ENCODE measurements around the gene CBFB. TPM values are rescaled to one million over a fixed set of nuclear protein-coding genes. Genes with fewer than 3 reads are reported as not detected.
"Not testable (repeated sequence)": the region's sequence is repeated elsewhere in the genome, so short reads cannot be mapped to it uniquely, and the experiment has no call there.

The CBFB gene
- total and polyA plus RNA-seq, 10 donors: 22.7 to 80.4 (median 58.4) TPM

DNA sequence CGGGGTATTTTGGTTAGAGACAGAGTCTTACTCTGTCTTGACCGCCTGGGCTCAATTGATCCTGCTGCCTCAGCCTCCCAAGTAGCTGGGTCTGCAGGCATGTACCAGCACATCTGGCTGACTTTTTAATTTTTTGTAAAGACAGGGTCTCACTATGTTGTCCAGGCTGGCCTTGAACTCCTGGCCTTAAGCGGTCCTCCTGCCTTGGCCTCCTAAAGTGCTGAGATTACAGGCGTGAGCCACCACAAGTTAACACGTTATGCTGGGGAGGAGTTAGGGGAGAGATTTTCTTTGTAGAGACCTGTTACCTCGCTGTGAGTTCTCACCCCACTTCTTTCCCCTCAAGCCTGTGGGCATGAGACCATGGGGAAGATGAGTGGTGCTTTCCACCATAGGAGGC is 42.4 kb upstream of the CBFB start:
- 86 to 98% (median 95%) methylated on average over 5 to 6 of the region's 6 CpGs for WGBS, 5 donors
- Histone ChIP-seq H3K4me1 (no peaks in the 10 kb centered on the region), H3K36me3 (no peaks in the 10 kb centered on the region), H3K27me3 (replicated peaks in 1 of 7) (no peaks in the 10 kb centered on the region), H3K9me3 (no peaks in the 10 kb centered on the region), H3K27ac (no peak overlapping the region), H3K4me3 (no peak overlapping the region)
- no peak for DNase-seq
- TF ChIP-seq POLR2A (IDR thresholded peaks at IDR 0.05): no peak
- TF ChIP-seq CTCF (IDR thresholded peaks at IDR 0.05 in 8 of 11, conservative IDR thresholded peaks at IDR 0.05 in 3 of 11): no peak
- no peak for TF ChIP-seq POLR2AphosphoS5 (IDR thresholded peaks at IDR 0.05)
- intact Hi-C loops (cut with DNase I; ENCODE audit: low total_unique reads): no loop called here

- H3K36me3 ChIP-seq: no peaks in the 10 kb centered on the region
- H3K27ac ChIP-seq: no peak within 1 kb of the TSS
- no peaks in the 10 kb centered on the region for H3K27me3 ChIP-seq (replicated peaks in 1 of 7)
- intact Hi-C loops (cut with DNase I; ENCODE audit: low total_unique reads): no loop called here
- no peaks in the 10 kb centered on the region for H3K9me3 ChIP-seq
- WGBS, 5 donors: 73 to 84% (median 83%) methylated on average over 10 to 11 of the region's 11 CpGs
- DNase-seq: no peak
- no peak for TF ChIP-seq POLR2AphosphoS5 (IDR thresholded peaks at IDR 0.05)
- H3K4me1 ChIP-seq: no peaks in the 10 kb centered on the region
- H3K4me3 ChIP-seq: no peak within 1 kb of the TSS
Measured at GRCh38 chr16:66988197-66988788, 40.7 kb upstream of the CBFB start, which contains the start of gene CES4A. Gene CES4A, plus strand, starts transcription at chr16:66988589. Its CDS starts 184 bp downstream, at chr16:66988773.

DNA sequence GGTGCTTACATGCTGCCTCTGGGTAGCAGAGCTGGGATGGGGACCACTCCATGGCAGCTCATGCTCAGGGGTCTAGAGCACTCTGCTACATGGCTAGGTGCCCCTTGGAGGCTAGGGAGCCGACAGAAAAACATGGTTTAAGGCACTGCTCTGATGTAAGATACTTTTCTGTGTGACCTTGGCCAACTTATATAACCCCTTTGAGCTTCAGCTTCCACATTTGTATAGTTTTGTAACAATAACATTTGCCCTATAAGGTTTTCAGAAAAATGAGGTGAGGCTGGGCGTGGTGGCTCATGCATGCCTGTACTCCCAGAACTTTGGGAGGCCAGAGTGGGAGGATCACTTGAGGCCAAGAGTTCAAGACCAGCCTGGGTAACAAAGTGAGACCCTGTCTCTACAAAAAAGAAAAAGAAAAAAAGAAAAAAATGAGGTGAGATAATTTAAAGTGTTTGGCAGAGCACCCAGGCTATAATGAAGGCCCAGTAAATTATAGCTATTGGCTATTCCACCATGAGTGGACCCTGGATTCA is 37.3 kb upstream of the CBFB start:
- intact Hi-C loops (cut with DNase I; ENCODE audit: low total_unique reads): no loop called here
- WGBS, 5 donors: 78 to 98% (median 82%) methylated on average over 2 of the region's 2 CpGs
- H3K27me3 ChIP-seq (replicated peaks in 1 of 7): no peaks in the 10 kb centered on the region
- H3K4me3 ChIP-seq: no peak overlapping the region
- H3K9me3 ChIP-seq: no peaks in the 10 kb centered on the region
- no peaks in the 10 kb centered on the region for H3K4me1 ChIP-seq
- no peaks in the 10 kb centered on the region for H3K36me3 ChIP-seq
- DNase-seq: no peak
- TF ChIP-seq CTCF (IDR thresholded peaks at IDR 0.05 in 8 of 11, conservative IDR thresholded peaks at IDR 0.05 in 3 of 11): no peak
- TF ChIP-seq POLR2AphosphoS5 (IDR thresholded peaks at IDR 0.05): no peak
- no peak for TF ChIP-seq POLR2A (IDR thresholded peaks at IDR 0.05)
- H3K27ac ChIP-seq: no peak overlapping the region

- 88 to 95% (median 92%) methylated on average over 11 to 12 of the region's 12 CpGs for whole genome bisulfite sequencing, 5 donors
- H3K27me3 ChIP-seq (replicated peaks in 1 of 7); H3K36me3 ChIP-seq; H3K4me3 ChIP-seq; H3K27ac ChIP-seq; H3K9me3 ChIP-seq; intact Hi-C loops (cut with DNase I; ENCODE audit: low total_unique reads); H3K4me1 ChIP-seq; DNase-seq: not testable (repeated sequence)
Measured at GRCh38 chr16:66993558-66993957, 35.4 kb upstream of the CBFB start.

- no peaks in the 10 kb centered on the region for H3K36me3 ChIP-seq
- H3K4me3 ChIP-seq: no peak overlapping the region
- peaks cover 0 to 12% (median 0%) of the 10 kb centered on the region in 7 donors for H3K27me3 ChIP-seq (replicated peaks in 1 of 7)
- 74 to 83% (median 80%) methylated on average over 4 to 6 of the region's 6 CpGs for WGBS, 5 donors
- peaks cover 5 to 17% (median 13%) of the 10 kb centered on the region in 6 donors for H3K4me1 ChIP-seq
- intact Hi-C loops (cut with DNase I; ENCODE audit: low total_unique reads): no loop called here
- H3K27ac ChIP-seq: no peak overlapping the region
- no peak for TF ChIP-seq CTCF (IDR thresholded peaks at IDR 0.05 in 8 of 11, conservative IDR thresholded peaks at IDR 0.05 in 3 of 11)
- H3K9me3 ChIP-seq: no peaks in the 10 kb centered on the region
- no peak for DNase-seq
Measured at GRCh38 chr16:66996324-66996982, 32.5 kb upstream of the CBFB start.
